ENCODE results near the gene COL4A2.

Gene COL4A2

GRCh38 chr13:110416131-110417025, 109.3 kb downstream of the COL4A2 start:
- ChIA-PET CTCF (interaction anchor here (0.7 to 1.7 kb wide), 5 partner anchors 13 to 192 kb away, joined by 3 to 4 read pairs (median 3); no protein-coding TSS in a partner anchor), POLR2A (no interaction called here)

GRCh38 chr13:110418944-110419343, 111.9 kb downstream of the COL4A2 start:
- ChIA-PET CTCF (interaction anchor here (1.5 to 2.1 kb wide), 2 partner anchors 172 to 197 kb away, joined by 5 to 16 read pairs; no protein-coding TSS in a partner anchor), POLR2A (no interaction called here)
- DNase-seq (ENCODE audit: low read depth, low spot score), result no peak
- TF ChIP-seq CTCF (IDR thresholded peaks at IDR 0.05; ENCODE audit: insufficient read depth, low read length, missing control alignments), result no peak
- no peak overlapping the region for H3K4me3 ChIP-seq (ENCODE audit: low read depth, low read length)

More at GRCh38 chr13:110416131-110417025, 109.3 kb downstream of the COL4A2 start:
- no peak for DNase-seq (ENCODE audit: low read depth, low spot score)
- H3K4me3 ChIP-seq (ENCODE audit: low read depth, low read length), result no peak overlapping the region
- TF ChIP-seq CTCF (IDR thresholded peaks at IDR 0.05; ENCODE audit: insufficient read depth, low read length, missing control alignments), result no peak

DNA sequence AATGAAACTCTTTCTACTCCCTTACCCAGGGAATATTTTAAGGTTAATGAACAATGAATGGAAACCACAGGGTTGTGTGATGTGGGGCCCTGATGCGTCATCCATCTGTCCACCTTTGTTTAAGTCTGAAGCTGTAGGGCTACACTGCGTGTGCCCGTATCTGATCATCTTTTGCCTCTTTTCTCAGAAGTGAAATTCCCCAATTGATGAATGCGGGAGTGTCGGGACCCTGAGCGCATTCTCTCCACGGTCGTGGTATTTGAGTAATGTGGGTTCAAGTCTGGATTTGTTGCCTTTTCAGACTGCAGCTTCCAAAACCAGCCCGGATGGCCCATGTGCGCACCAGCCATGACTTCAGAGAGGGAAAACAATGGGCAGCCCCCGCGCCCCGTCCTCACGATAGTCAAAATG, 112.3 kb downstream of the COL4A2 start:
- no peak for TF ChIP-seq CTCF (IDR thresholded peaks at IDR 0.05; ENCODE audit: insufficient read depth, low read length, missing control alignments)
- no peak overlapping the region for H3K4me3 ChIP-seq (ENCODE audit: low read depth, low read length)
- CTCF ChIA-PET, result interaction anchor here (1.5 to 5.4 kb wide), 3 partner anchors 8 to 197 kb away, joined by 5 to 27 read pairs (median 16); no protein-coding TSS in a partner anchor
- no peak for DNase-seq (ENCODE audit: low read depth, low spot score)
- POLR2A ChIA-PET, result no interaction called here

- no peak for DNase-seq (ENCODE audit: low read depth, low spot score)
- CTCF ChIA-PET, result interaction anchor here (0.8 to 5.4 kb wide), 5 partner anchors 9 to 213 kb away, joined by 3 to 27 read pairs (median 4); no protein-coding TSS in a partner anchor
These were observed 112.9 kb downstream of the COL4A2 start for GRCh38 chr13:110419946-110420345.

GRCh38 chr13:110420626-110421025, 113.5 kb downstream of the COL4A2 start:
- ChIA-PET POLR2A (interaction anchor here (0.6 to 0.7 kb wide), 3 partner anchors 8 to 87 kb away, joined by 3 to 4 read pairs (median 3); no protein-coding TSS in a partner anchor), CTCF (interaction anchor here (0.8 to 5.4 kb wide), 4 partner anchors 10 to 213 kb away, joined by 3 to 27 read pairs (median 4); no protein-coding TSS in a partner anchor)

More at GRCh38 chr13:110419946-110420345, 112.9 kb downstream of the COL4A2 start:
- POLR2A ChIA-PET, result no interaction called here
- TF ChIP-seq CTCF (IDR thresholded peaks at IDR 0.05; ENCODE audit: insufficient read depth, low read length, missing control alignments), result no peak
- no peak overlapping the region for H3K4me3 ChIP-seq (ENCODE audit: low read depth, low read length)

More at GRCh38 chr13:110420626-110421025, 113.5 kb downstream of the COL4A2 start:
- TF ChIP-seq CTCF (IDR thresholded peaks at IDR 0.05; ENCODE audit: insufficient read depth, low read length, missing control alignments), result no peak
- DNase-seq (ENCODE audit: low read depth, low spot score), result no peak
- no peak overlapping the region for H3K4me3 ChIP-seq (ENCODE audit: low read depth, low read length)

Data from AG04449 (cell line).